WTC11 (cell line): ENCODE measurements around the gene FNDC7. TPM values are rescaled to one million over a fixed set of nuclear protein-coding genes. Genes with fewer than 3 reads are reported as not detected.
A peak's percentile ranks its signal among the peaks of the same experiment; 100 is the strongest.

Source experiments
- ATAC-seq: fragments of 200-7000 bp; cut with Tn5 transposase; 2 replicates; pipeline ENCODE4 v1.10.0; 2021; ENCODE audit warnings: mild to moderate bottlenecking, moderate library complexity
- CTCF ChIA-PET: fragments of 300-600 bp; sonication (Branson Sonifier 250); formaldehyde crosslinking; loops from one replicate; lab custom pipeline; 2021; ENCODE audit warnings: antibody characterized with exemption; lab: Charles Lee
- POLR2A ChIA-PET: fragments of 350-600 bp; sonication (Branson Sonifier 250); formaldehyde crosslinking; loops from one replicate; lab custom pipeline; 2021; ENCODE audit warnings: antibody characterized with exemption; lab: Charles Lee
- DNase-seq: peaks from one replicate; pipeline ENCODE4 v3.0.0; 2021; ENCODE audit warnings: low spot score
- H3K27ac Mint-ChIP-seq: 2 replicates; pipeline ENCODE4 v1.8.0; 2021; ENCODE audit warnings: mixed read lengths
- H3K27me3 Mint-ChIP-seq: 2 replicates; pipeline ENCODE4 v1.8.0; 2021; ENCODE audit warnings: low read depth, mild to moderate bottlenecking, moderate library complexity, mixed read lengths
- H3K36me3 Mint-ChIP-seq: 2 replicates; pipeline ENCODE4 v1.8.0; 2021; ENCODE audit warnings: mixed read lengths
- H3K4me1 Mint-ChIP-seq: 2 replicates; pipeline ENCODE4 v1.8.0; 2022; ENCODE audit warnings: mixed read lengths
- H3K4me3 Mint-ChIP-seq: 2 replicates; pipeline ENCODE4 v1.8.0; 2021; ENCODE audit warnings: mild to moderate bottlenecking, moderate library complexity, mixed read lengths
- H3K9me3 Mint-ChIP-seq: 2 replicates; pipeline ENCODE4 v1.8.0; 2021; ENCODE audit warnings: mixed read lengths
- EMX1 ChIP-seq: fragments of 250-450 bp; sonication (Bioruptor Pico); IDR thresholded peaks from 2 replicates; pipeline ENCODE4 v1.8.0; 2021; ENCODE audit warnings: mild to moderate bottlenecking
- GRHL2 ChIP-seq: fragments of 250-450 bp; sonication (Bioruptor Pico); IDR thresholded peaks from 2 replicates; pipeline ENCODE4 v1.8.0; 2022; ENCODE audit warnings: mild to moderate bottlenecking, moderate library complexity; ENCODE audit not compliant: insufficient replicate concordance, severe bottlenecking
- HMGA2 ChIP-seq: fragments of 250-450 bp; sonication (Bioruptor Pico); IDR thresholded peaks from 2 replicates; pipeline ENCODE4 v1.4.0; 2021; ENCODE audit warnings: mild to moderate bottlenecking, moderate library complexity
- KAT7 ChIP-seq: sonication (generic); formaldehyde crosslinking; IDR thresholded peaks from 2 replicates; pipeline ENCODE4 v1.8.1; 2023; ENCODE audit warnings: missing genetic modification reagents, mild to moderate bottlenecking, borderline replicate concordance
- NFATC4 ChIP-seq: fragments of 250-450 bp; sonication (Bioruptor Pico); IDR thresholded peaks from 2 replicates; pipeline ENCODE4 v1.9.0; 2021; ENCODE audit warnings: mild to moderate bottlenecking
- RELA ChIP-seq: sonication (generic); formaldehyde crosslinking; IDR thresholded peaks from 2 replicates; pipeline ENCODE4 v1.8.1; 2022; ENCODE audit warnings: missing genetic modification reagents, mild to moderate bottlenecking, borderline replicate concordance
- RORB ChIP-seq: fragments of 250-450 bp; sonication (Bioruptor Pico); IDR thresholded peaks from 2 replicates; pipeline ENCODE4 v1.9.0; 2021; ENCODE audit warnings: mild to moderate bottlenecking
- SMAD4 ChIP-seq: sonication (generic); formaldehyde crosslinking; IDR thresholded peaks from 2 replicates; pipeline ENCODE4 v1.8.0; 2022; ENCODE audit warnings: mild to moderate bottlenecking, missing genetic modification reagents
- SOX15 ChIP-seq: fragments of 250-450 bp; sonication (Bioruptor Pico); IDR thresholded peaks from 2 replicates; pipeline ENCODE4 v1.9.0; 2021; ENCODE audit warnings: mild to moderate bottlenecking
- ZNF121 ChIP-seq: sonication (generic); formaldehyde crosslinking; IDR thresholded peaks from 2 replicates; pipeline ENCODE4 v1.8.0; 2023; ENCODE audit warnings: missing genetic modification reagents
- ZNF138 ChIP-seq: sonication (generic); formaldehyde crosslinking; conservative IDR thresholded peaks from 2 replicates; pipeline ENCODE4 v1.8.1; 2022; ENCODE audit warnings: mild to moderate bottlenecking, moderate library complexity, missing genetic modification reagents
- ZNF317 ChIP-seq: sonication (generic); formaldehyde crosslinking; IDR thresholded peaks from 2 replicates; pipeline ENCODE4 v1.8.1; 2023; ENCODE audit warnings: low read depth, mild to moderate bottlenecking, moderate library complexity, missing genetic modification reagents, borderline replicate concordance
- ZNF416 ChIP-seq: fragments of 250-450 bp; sonication (Bioruptor Pico); IDR thresholded peaks from 2 replicates; pipeline ENCODE4 v1.9.0; 2021; ENCODE audit warnings: mild to moderate bottlenecking, inconsistent platforms
- ZNF671 ChIP-seq: fragments of 250-450 bp; sonication (Bioruptor Pico); IDR thresholded peaks from 2 replicates; pipeline ENCODE4 v1.8.0; 2021; ENCODE audit warnings: mild to moderate bottlenecking
- total RNA-seq: library from RNA; stranded (reverse); gene quantifications from 3 replicates; pipeline ENCODE4 v1.2.3, GENCODE V29; 2021
- TF ChIP-seq, protein P1 (sequence below): sonication (generic); formaldehyde crosslinking; IDR thresholded peaks from 2 replicates; pipeline ENCODE4 v1.8.1; 2022; ENCODE audit warnings: missing genetic modification reagents, borderline replicate concordance
- TF ChIP-seq, protein P2 (sequence below): sonication (generic); formaldehyde crosslinking; IDR thresholded peaks from 2 replicates; pipeline ENCODE4 v1.8.1; 2022; ENCODE audit warnings: low read depth, missing genetic modification reagents, borderline replicate concordance
- TF ChIP-seq, protein P3 (sequence below): sonication (generic); formaldehyde crosslinking; conservative IDR thresholded peaks from 2 replicates; pipeline ENCODE4 v1.8.1; 2023; ENCODE audit warnings: mild to moderate bottlenecking, low read depth, missing genetic modification reagents, moderate library complexity
- TF ChIP-seq, protein P4 (sequence below): sonication (generic); formaldehyde crosslinking; IDR thresholded peaks from 2 replicates; pipeline ENCODE4 v1.8.1; 2023; ENCODE audit warnings: mild to moderate bottlenecking, missing genetic modification reagents, moderate library complexity
- TF ChIP-seq, protein P5 (sequence below): sonication (generic); formaldehyde crosslinking; IDR thresholded peaks from 2 replicates; pipeline ENCODE4 v1.8.0; 2022; ENCODE audit warnings: mild to moderate bottlenecking, missing genetic modification reagents

FNDC7 gene
- total RNA-seq, 1 experiment from 2014 or later, result 0.28 TPM

DNA sequence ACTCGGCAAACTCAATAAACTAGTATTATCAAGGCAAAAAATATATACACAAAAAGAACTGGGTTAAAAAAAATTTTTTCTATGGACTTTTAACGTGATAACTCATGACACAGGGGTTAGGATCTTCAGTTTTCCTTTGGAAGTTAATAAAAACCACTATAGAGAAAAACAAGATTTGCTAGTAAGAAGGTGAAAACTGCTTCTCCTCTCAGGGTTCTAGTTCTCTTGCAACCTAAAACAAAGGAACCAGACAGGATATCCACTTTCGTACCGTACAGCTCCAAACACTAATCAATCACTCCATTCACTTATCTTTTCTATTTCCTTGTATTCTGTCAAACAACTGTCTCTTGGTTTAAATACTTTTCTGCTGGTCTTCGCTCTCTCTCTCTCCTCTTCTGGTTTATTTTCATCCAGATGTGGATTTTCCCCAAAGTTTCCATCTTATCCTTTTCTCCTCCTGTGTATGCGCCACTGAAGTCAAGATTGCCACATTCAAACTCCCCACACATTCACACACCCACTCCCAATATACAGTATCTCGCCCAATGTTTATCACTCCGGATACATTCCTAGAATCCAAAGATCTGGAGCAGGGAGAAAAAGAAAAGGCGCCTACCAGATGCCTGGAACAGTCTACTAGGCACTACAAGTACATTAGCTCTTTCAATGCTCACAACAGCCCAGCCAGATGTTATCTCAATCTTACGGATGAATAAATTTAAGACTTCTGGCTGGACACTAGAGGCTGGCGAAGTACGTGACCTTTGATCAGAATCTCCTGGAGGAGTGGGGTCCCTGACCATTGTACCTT, 21.4 kb upstream of the FNDC7 start:
- peaks cover 25% of the 10 kb centered on the region for H3K36me3 Mint-ChIP-seq
- H3K4me1 Mint-ChIP-seq, result peaks cover 24% of the 10 kb centered on the region
- no peaks in the 10 kb centered on the region for H3K27me3 Mint-ChIP-seq
- CTCF ChIA-PET, result interaction anchor here (0.7 to 1.8 kb wide), 8 partner anchors 14 to 491 kb away, joined by 3 to 10 read pairs (median 4); partner anchors contain the start of genes EEIG2 and SLC25A24
- no peak for DNase-seq
- POLR2A ChIA-PET, result interaction anchor here (0.6 to 2.5 kb wide), 7 partner anchors 9 to 409 kb away, joined by 3 to 19 read pairs (median 6); partner anchors contain the start of gene HENMT1
- no peak for TF ChIP-seq ZNF317 (CRISPR knock-in tag)
- no peak for TF ChIP-seq GRHL2 (CRISPR knock-in tag)
- TF ChIP-seq SMAD4 (CRISPR knock-in tag), result no peak
- TF ChIP-seq, protein P1, sequence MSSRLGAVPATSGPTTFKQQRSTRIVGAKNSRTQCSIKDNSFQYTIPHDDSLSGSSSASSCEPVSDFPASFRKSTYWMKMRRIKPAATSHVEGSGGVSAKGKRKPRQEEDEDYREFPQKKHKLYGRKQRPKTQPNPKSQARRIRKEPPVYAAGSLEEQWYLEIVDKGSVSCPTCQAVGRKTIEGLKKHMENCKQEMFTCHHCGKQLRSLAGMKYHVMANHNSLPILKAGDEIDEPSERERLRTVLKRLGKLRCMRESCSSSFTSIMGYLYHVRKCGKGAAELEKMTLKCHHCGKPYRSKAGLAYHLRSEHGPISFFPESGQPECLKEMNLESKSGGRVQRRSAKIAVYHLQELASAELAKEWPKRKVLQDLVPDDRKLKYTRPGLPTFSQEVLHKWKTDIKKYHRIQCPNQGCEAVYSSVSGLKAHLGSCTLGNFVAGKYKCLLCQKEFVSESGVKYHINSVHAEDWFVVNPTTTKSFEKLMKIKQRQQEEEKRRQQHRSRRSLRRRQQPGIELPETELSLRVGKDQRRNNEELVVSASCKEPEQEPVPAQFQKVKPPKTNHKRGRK (CRISPR knock-in tag), result no peak
- no peak for TF ChIP-seq KAT7 (CRISPR knock-in tag)
- TF ChIP-seq HMGA2 (CRISPR knock-in tag), result no peak
- TF ChIP-seq, protein P2, sequence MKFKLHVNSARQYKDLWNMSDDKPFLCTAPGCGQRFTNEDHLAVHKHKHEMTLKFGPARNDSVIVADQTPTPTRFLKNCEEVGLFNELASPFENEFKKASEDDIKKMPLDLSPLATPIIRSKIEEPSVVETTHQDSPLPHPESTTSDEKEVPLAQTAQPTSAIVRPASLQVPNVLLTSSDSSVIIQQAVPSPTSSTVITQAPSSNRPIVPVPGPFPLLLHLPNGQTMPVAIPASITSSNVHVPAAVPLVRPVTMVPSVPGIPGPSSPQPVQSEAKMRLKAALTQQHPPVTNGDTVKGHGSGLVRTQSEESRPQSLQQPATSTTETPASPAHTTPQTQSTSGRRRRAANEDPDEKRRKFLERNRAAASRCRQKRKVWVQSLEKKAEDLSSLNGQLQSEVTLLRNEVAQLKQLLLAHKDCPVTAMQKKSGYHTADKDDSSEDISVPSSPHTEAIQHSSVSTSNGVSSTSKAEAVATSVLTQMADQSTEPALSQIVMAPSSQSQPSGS (CRISPR knock-in tag), result no peak
- TF ChIP-seq, protein P3, sequence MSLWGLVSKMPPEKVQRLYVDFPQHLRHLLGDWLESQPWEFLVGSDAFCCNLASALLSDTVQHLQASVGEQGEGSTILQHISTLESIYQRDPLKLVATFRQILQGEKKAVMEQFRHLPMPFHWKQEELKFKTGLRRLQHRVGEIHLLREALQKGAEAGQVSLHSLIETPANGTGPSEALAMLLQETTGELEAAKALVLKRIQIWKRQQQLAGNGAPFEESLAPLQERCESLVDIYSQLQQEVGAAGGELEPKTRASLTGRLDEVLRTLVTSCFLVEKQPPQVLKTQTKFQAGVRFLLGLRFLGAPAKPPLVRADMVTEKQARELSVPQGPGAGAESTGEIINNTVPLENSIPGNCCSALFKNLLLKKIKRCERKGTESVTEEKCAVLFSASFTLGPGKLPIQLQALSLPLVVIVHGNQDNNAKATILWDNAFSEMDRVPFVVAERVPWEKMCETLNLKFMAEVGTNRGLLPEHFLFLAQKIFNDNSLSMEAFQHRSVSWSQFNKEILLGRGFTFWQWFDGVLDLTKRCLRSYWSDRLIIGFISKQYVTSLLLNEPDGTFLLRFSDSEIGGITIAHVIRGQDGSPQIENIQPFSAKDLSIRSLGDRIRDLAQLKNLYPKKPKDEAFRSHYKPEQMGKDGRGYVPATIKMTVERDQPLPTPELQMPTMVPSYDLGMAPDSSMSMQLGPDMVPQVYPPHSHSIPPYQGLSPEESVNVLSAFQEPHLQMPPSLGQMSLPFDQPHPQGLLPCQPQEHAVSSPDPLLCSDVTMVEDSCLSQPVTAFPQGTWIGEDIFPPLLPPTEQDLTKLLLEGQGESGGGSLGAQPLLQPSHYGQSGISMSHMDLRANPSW (CRISPR knock-in tag), result no peak
- TF ChIP-seq ZNF416 (CRISPR knock-in tag), result no peak
- no peak for TF ChIP-seq ZNF671 (CRISPR knock-in tag)
- TF ChIP-seq, protein P4, sequence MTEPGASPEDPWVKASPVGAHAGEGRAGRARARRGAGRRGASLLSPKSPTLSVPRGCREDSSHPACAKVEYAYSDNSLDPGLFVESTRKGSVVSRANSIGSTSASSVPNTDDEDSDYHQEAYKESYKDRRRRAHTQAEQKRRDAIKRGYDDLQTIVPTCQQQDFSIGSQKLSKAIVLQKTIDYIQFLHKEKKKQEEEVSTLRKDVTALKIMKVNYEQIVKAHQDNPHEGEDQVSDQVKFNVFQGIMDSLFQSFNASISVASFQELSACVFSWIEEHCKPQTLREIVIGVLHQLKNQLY (CRISPR knock-in tag), result no peak
- no peak for TF ChIP-seq NFATC4
- no peak for TF ChIP-seq RORB (CRISPR knock-in tag)
- no peak for TF ChIP-seq ZNF121 (CRISPR knock-in tag)
- no peak for TF ChIP-seq RELA (CRISPR knock-in tag)
- no peak for TF ChIP-seq EMX1
- no peak for TF ChIP-seq ZNF138 (CRISPR knock-in tag)
- TF ChIP-seq SOX15, result no peak
- TF ChIP-seq, protein P5, sequence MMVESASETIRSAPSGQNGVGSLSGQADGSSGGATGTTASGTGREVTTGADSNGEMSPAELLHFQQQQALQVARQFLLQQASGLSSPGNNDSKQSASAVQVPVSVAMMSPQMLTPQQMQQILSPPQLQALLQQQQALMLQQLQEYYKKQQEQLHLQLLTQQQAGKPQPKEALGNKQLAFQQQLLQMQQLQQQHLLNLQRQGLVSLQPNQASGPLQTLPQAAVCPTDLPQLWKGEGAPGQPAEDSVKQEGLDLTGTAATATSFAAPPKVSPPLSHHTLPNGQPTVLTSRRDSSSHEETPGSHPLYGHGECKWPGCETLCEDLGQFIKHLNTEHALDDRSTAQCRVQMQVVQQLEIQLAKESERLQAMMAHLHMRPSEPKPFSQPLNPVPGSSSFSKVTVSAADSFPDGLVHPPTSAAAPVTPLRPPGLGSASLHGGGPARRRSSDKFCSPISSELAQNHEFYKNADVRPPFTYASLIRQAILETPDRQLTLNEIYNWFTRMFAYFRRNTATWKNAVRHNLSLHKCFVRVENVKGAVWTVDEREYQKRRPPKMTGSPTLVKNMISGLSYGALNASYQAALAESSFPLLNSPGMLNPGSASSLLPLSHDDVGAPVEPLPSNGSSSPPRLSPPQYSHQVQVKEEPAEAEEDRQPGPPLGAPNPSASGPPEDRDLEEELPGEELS (CRISPR knock-in tag), result no peak
- TF ChIP-seq, all 79 proteins: peak for 0
- H3K9me3 Mint-ChIP-seq, result no peaks in the 10 kb centered on the region
- H3K27ac Mint-ChIP-seq, result peak overlapping the region; percentile 99
- H3K4me3 Mint-ChIP-seq, result peak overlapping the region; percentile 99
- peak; percentile 2 for ATAC-seq
